IMR-90 (cell line): ENCODE results near the gene FBXO5. TPM values are rescaled to one million over a fixed set of nuclear protein-coding genes. Genes with fewer than 3 reads are reported as not detected.
A peak's percentile ranks its signal among the peaks of the same experiment; 100 is the strongest.

Experiments
- ATAC-seq: fragments of 200-7000 bp; cut with Tn5 transposase; 2 replicates; pipeline ENCODE4 v1.9.1; 2020; ENCODE audit warnings: low read depth, mild to moderate bottlenecking, moderate library complexity
- Bru-seq: library from RNA; stranded (reverse); fragments of 400-500 nt; gene quantifications from one replicate; lab custom pipeline; 2021; lab: Mats Ljungman, UMichigan
- BruChase-seq, 2 experiments: library from RNA; stranded (reverse); fragments of 400-500 nt; gene quantifications; one replicate each; lab custom pipeline; 2021; lab: Mats Ljungman, UMichigan
- BruUV-seq: library from RNA; stranded (reverse); fragments of 400-500 nt; replicated peaks from 2 replicates; lab custom pipeline; 2021; lab: Mats Ljungman, UMichigan
- CTCF ChIA-PET: fragments of 300-600 bp; formaldehyde crosslinking; extraction: SDS; loops from one replicate; lab custom pipeline; 2021; ENCODE audit warnings: antibody characterized with exemption; lab: Yijun Ruan, JAX
- POLR2A ChIA-PET: fragments of 300-600 bp; sonication (Branson Sonifier 250); formaldehyde crosslinking; loops from one replicate; lab custom pipeline; 2022; ENCODE audit warnings: antibody characterized with exemption; ENCODE audit not compliant: unreplicated experiment; lab: Charles Lee
- DNase-seq: peaks from one replicate; pipeline ENCODE4 v3.0.0; 2013
- H2AFZ ChIP-seq: replicated peaks from 2 replicates; pipeline ENCODE3; 2013; ENCODE audit warnings: low read length, mild to moderate bottlenecking; ENCODE audit not compliant: poor library complexity
- H2AK5ac ChIP-seq: 2 replicates; pipeline ENCODE4 v1.6.1; 2013; ENCODE audit warnings: low read depth, low read length, inconsistent platforms
- H2AK9ac ChIP-seq: replicated peaks from 2 replicates; pipeline ENCODE3; 2013; ENCODE audit warnings: mild to moderate bottlenecking, low read depth, low read length, moderate library complexity; ENCODE audit not compliant: poor library complexity
- H2BK120ac ChIP-seq: 2 replicates; pipeline ENCODE4 v1.6.1; 2013; ENCODE audit warnings: low read depth, low read length, inconsistent platforms
- H2BK15ac ChIP-seq: 3 replicates; pipeline ENCODE4 v1.6.1; 2013; ENCODE audit warnings: low read depth, low read length, inconsistent platforms
- H2BK20ac ChIP-seq: 2 replicates; pipeline ENCODE4 v1.6.1; 2013; ENCODE audit warnings: low read depth, mild to moderate bottlenecking, inconsistent platforms, low read length, moderate library complexity
- H2BK5ac ChIP-seq: 2 replicates; pipeline ENCODE4 v1.6.1; 2013; ENCODE audit warnings: mild to moderate bottlenecking, low read depth, low read length, inconsistent platforms; ENCODE audit not compliant: poor library complexity, severe bottlenecking
- H3K14ac ChIP-seq: replicated peaks from 2 replicates; pipeline ENCODE4 v1.6.1; 2013; ENCODE audit warnings: low read depth, low read length, inconsistent platforms
- H3K18ac ChIP-seq: 2 replicates; pipeline ENCODE4 v1.6.1; 2013; ENCODE audit warnings: low read depth, low read length, control low read depth
- H3K23ac ChIP-seq: 2 replicates; pipeline ENCODE4 v1.6.1; 2013; ENCODE audit warnings: low read depth, low read length, inconsistent platforms
- H3K27ac ChIP-seq: 2 replicates; pipeline ENCODE4 v1.5.1; 2013; ENCODE audit warnings: mild to moderate bottlenecking, control low read depth, low read length; ENCODE audit not compliant: insufficient read depth
- H3K27me3 ChIP-seq: 2 replicates; pipeline ENCODE4 v1.6.1; 2013; ENCODE audit warnings: low read length; ENCODE audit not compliant: control insufficient read depth, insufficient read depth
- H3K36me3 ChIP-seq: 2 replicates; pipeline ENCODE4 v1.6.1; 2013; ENCODE audit warnings: low read length, mixed read lengths; ENCODE audit not compliant: control insufficient read depth, insufficient read depth
- H3K4ac ChIP-seq: 2 replicates; pipeline ENCODE4 v1.6.1; 2013; ENCODE audit warnings: low read depth, low read length, inconsistent platforms
- H3K4me1 ChIP-seq: 2 replicates; pipeline ENCODE4 v1.6.1; 2013; ENCODE audit warnings: low read length, mixed read lengths; ENCODE audit not compliant: control insufficient read depth, insufficient read depth
- H3K4me2 ChIP-seq: 2 replicates; pipeline ENCODE4 v1.6.1; 2013; ENCODE audit warnings: low read depth, mild to moderate bottlenecking, control low read depth, low read length, moderate library complexity
- H3K4me3 ChIP-seq: 2 replicates; pipeline ENCODE4 v1.5.1; 2013; ENCODE audit warnings: low read depth, mild to moderate bottlenecking, control low read depth, low read length, moderate library complexity; ENCODE audit not compliant: insufficient read depth
- H3K56ac ChIP-seq: 2 replicates; pipeline ENCODE4 v1.6.1; 2013; ENCODE audit warnings: low read length, inconsistent platforms; ENCODE audit not compliant: insufficient read depth; ENCODE audit errors: extremely low read depth
- H3K79me1 ChIP-seq, 2 experiments: 2 replicates each; pipeline ENCODE4 v1.6.1; 2013; ENCODE audit warnings: low read length in 2 of 2, inconsistent platforms in 1 of 2, low read depth in 1 of 2
- H3K9ac ChIP-seq: 2 replicates; pipeline ENCODE4 v1.6.1; 2013; ENCODE audit warnings: low read depth, low read length, control low read depth
- H3K9me1 ChIP-seq: 2 replicates; pipeline ENCODE4 v1.6.1; 2013; ENCODE audit warnings: low read length, inconsistent platforms; ENCODE audit not compliant: insufficient read depth
- H3K9me3 ChIP-seq: 2 replicates; pipeline ENCODE4 v1.6.1; 2013; ENCODE audit warnings: low read length; ENCODE audit not compliant: control insufficient read depth, insufficient read depth
- H4K20me1 ChIP-seq: 2 replicates; pipeline ENCODE4 v1.6.1; 2013; ENCODE audit warnings: low read length, inconsistent platforms; ENCODE audit not compliant: insufficient read depth
- H4K5ac ChIP-seq: 2 replicates; pipeline ENCODE4 v1.6.1; 2013; ENCODE audit warnings: mild to moderate bottlenecking, low read depth, low read length, control low read depth
- H4K8ac ChIP-seq, 2 experiments: 2 replicates each; pipeline ENCODE4 v1.6.1; 2013; ENCODE audit warnings: low read depth in 2 of 2, low read length in 2 of 2, control low read depth in 1 of 2, inconsistent platforms in 1 of 2
- H4K91ac ChIP-seq: 2 replicates; pipeline ENCODE4 v1.6.1; 2013; ENCODE audit warnings: low read depth, low read length, inconsistent platforms; ENCODE audit not compliant: insufficient read depth
- BHLHE40 ChIP-seq: fragments of 150-350 bp; IDR thresholded peaks from 2 replicates; pipeline ENCODE4 v1.6.1; 2016; ENCODE audit warnings: mild to moderate bottlenecking, low read depth, low read length
- CHD1 ChIP-seq: IDR thresholded peaks from 2 replicates; pipeline ENCODE4 v1.6.1; 2012; ENCODE audit warnings: low read depth, low read length, improper control_type of control experiment
- FOS ChIP-seq: fragments of 150-350 bp; IDR thresholded peaks from 2 replicates; pipeline ENCODE4 v1.6.1; 2016; ENCODE audit warnings: low read depth, low read length
- MAZ ChIP-seq: IDR thresholded peaks from 2 replicates; pipeline ENCODE4 v1.6.1; 2012; ENCODE audit warnings: low read depth, mild to moderate bottlenecking, low read length, improper control_type of control experiment, moderate library complexity, borderline replicate concordance
- MXI1 ChIP-seq: IDR thresholded peaks from 2 replicates; pipeline ENCODE4 v1.6.1; 2012; ENCODE audit warnings: low read depth, mild to moderate bottlenecking, low read length, moderate library complexity, borderline replicate concordance
- NFE2L2 ChIP-seq: fragments of 150-350 bp; IDR thresholded peaks from 2 replicates; pipeline ENCODE4 v1.6.1; 2016; ENCODE audit warnings: low read depth, mild to moderate bottlenecking, low read length
- POLR2A ChIP-seq: IDR thresholded peaks from 2 replicates; pipeline ENCODE4 v1.6.1; 2012; ENCODE audit warnings: mild to moderate bottlenecking, low read depth, low read length
- USF2 ChIP-seq: fragments of 150-350 bp; IDR thresholded peaks from 2 replicates; pipeline ENCODE4 v1.6.1; 2017; ENCODE audit warnings: mild to moderate bottlenecking, antibody characterized with exemption, low read length, low read depth
- WGBS, 2 experiments: methylation state at CpG; one replicate each; pipeline versions ENCODE4 v1.1.5 to v1.1.7; 2013; ENCODE audit warnings: missing lambda C conversion rate in 2 of 2; ENCODE audit not compliant: insufficient read length in 1 of 2; ENCODE audit errors: extremely low coverage in 2 of 2; 5-methylcytosine and 5-hydroxymethylcytosine counted together
- dilution Hi-C: fragments of 300-500 bp; cut with HindIII; formaldehyde crosslinking; loops from one replicate; pipeline ENCODE4 v1.14.3; 2018; ENCODE audit warnings: low sequenced_read_pairs; ENCODE audit not compliant: unreplicated experiment
- in situ Hi-C: fragments of 300-500 bp; cut with MboI; formaldehyde crosslinking; loops from 3 replicates; pipeline ENCODE4 v1.14.3; 2019; ENCODE audit warnings: low sequenced_read_pairs, inconsistent platforms, mixed read lengths
- intact Hi-C: fragments of 100-400 bp; cut with micrococcal nuclease; formaldehyde crosslinking; loops from 2 replicates; pipeline ENCODE4 v1.10.0; 2022
- long read RNA-seq: library from polyadenylated mRNA; unstranded; transcript quantifications from one replicate; pipeline ENCODE4 v2.0.0, GENCODE V29; 2021; ENCODE audit not compliant: unreplicated experiment
- polyA plus RNA-seq, 3 experiments: library from polyadenylated mRNA; depleted of rRNA; stranded (reverse); fragments of >200 nt; gene quantifications; 2 replicates each; pipeline ENCODE4 v1.2.3, GENCODE V29; 2012; ENCODE audit warnings: low replicate concordance in 1 of 3
- total RNA-seq: library from RNA; depleted of rRNA; stranded (reverse); fragments of >200 nt; gene quantifications from 2 replicates; pipeline ENCODE4 v1.2.3, GENCODE V29; 2012; rRNA removed

The FBXO5 gene, protein sequence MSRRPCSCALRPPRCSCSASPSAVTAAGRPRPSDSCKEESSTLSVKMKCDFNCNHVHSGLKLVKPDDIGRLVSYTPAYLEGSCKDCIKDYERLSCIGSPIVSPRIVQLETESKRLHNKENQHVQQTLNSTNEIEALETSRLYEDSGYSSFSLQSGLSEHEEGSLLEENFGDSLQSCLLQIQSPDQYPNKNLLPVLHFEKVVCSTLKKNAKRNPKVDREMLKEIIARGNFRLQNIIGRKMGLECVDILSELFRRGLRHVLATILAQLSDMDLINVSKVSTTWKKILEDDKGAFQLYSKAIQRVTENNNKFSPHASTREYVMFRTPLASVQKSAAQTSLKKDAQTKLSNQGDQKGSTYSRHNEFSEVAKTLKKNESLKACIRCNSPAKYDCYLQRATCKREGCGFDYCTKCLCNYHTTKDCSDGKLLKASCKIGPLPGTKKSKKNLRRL
- total RNA-seq (16.7 and 25.3 TPM in 2 replicates), polyA plus RNA-seq (2012; rRNA removed) (9.8 and 11.8 TPM in 2 replicates), Bru-seq, nascent RNA (percentile 75 among the genes with signal in this experiment), BruChase-seq, experiment 1, labeled RNA remaining after a 6-hour chase (percentile 46 among the genes with signal in this experiment), BruChase-seq, experiment 2, labeled RNA remaining after a 2-hour chase (percentile 52 among the genes with signal in this experiment)
- polyA plus RNA-seq (2012; cell fraction: cytosol; rRNA removed), result 1.2 and 2.5 TPM in 2 replicates
- 0.85 and 4.8 TPM in 2 replicates for polyA plus RNA-seq (2012; cell fraction: nucleus; rRNA removed; ENCODE audit: low replicate concordance)
- long read RNA-seq, transcript FBXO5-202 (5 exons, 2,221 nt), result major isoform, 5 of 10 reads
- long read RNA-seq, partial matches to known transcripts, result 1 of 10 reads
- long read RNA-seq, other reads (novel, unspliced or antisense), result 0 of 10 reads

DNA sequence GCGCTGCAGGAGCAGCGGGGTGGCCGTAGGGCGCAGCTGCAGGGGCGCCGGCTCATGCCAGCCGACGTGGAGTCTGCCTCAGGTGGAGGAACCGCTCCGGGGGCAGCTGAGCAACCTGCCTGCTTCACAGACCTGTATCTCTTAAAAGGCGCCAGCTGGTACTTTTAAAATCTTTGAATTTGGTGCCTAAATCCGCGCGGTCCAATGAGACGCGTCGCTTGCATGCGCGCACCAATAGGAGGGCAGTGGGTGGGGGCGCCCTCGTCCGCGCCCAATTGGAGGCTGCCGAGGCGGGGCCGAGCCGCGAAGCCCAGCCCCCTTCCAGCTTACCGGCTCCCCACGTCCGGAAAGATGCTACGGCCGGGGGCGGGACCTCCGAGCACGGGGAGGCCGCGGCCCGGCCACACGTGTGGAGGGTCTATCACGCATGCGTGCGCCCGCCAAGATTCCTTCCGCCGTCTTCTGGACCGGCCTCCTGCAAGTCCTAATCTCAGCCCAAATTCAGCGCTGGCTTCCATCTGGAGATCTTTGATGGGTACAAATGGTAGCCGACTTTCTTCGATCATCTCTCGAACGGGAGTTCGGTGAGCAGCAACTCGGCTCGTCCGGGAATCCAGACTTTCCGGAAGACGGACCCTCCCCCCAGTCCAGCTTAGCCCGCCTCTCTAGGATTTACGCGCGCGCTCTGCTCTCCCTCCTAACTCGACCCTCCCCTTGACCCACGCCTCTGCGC, at the start of gene FBXO5:
TSS of gene FBXO5 (minus strand) at position 138 of the 733 bp plus-strand sequence. CDS start at position 56, 82 bp downstream.
- H2AK5ac ChIP-seq, result peak within 1 kb of the TSS; percentile 93
- 0% methylated on average over 4 of the region's 66 CpGs; no CpG with 5 or more reads in 1 of the 2 experiments for WGBS, 2 experiments
- H3K9ac ChIP-seq, result peak within 1 kb of the TSS; percentile 94
- no peaks in the 10 kb centered on the region for H3K27me3 ChIP-seq
- H3K4me3 ChIP-seq, result peak within 1 kb of the TSS; percentile 73
- H2BK15ac ChIP-seq, result peak within 1 kb of the TSS; percentile 100; the same call in 2 of the 3 replicates
- H3K23ac ChIP-seq, result peak within 1 kb of the TSS; percentile 100
- BruUV-seq, result no TSS peak
- peak within 1 kb of the TSS; percentile 90 for H3K18ac ChIP-seq
- no peaks in the 10 kb centered on the region for H3K36me3 ChIP-seq
- dilution Hi-C loops (no loop called here), intact Hi-C loops (loop anchor here (5.0 kb wide), 1 partner anchor 601 kb away; no protein-coding TSS in a partner anchor), in situ Hi-C loops (no loop called here)
- peak within 1 kb of the TSS; percentile 97 for H2BK20ac ChIP-seq
- DNase-seq (peak; percentile 97), ATAC-seq (peak; percentile 94)
- H3K4ac ChIP-seq, result peak within 1 kb of the TSS; percentile 100
- peaks cover 13% of the 10 kb centered on the region; the same call in 1 of the 2 replicates for H4K20me1 ChIP-seq
- H2AFZ ChIP-seq, result peak within 1 kb of the TSS; percentile 99
- H2BK120ac ChIP-seq, result peak within 1 kb of the TSS; percentile 100
- H3K4me1 ChIP-seq, result peaks cover 5% of the 10 kb centered on the region
- H3K9me1 ChIP-seq, result no peaks in the 10 kb centered on the region
- peak within 1 kb of the TSS; percentile 92 for H2BK5ac ChIP-seq
- H2AK9ac ChIP-seq, result peak within 1 kb of the TSS; percentile 96
- POLR2A ChIA-PET, result no interaction called here
- H3K79me1 ChIP-seq, result peaks cover 4 to 18% of the 10 kb centered on the region in 2 experiments; a peak in 2 of 4 replicates
- H3K4me2 ChIP-seq, result peak within 1 kb of the TSS; percentile 70
- peak within 1 kb of the TSS; percentile 96 for H3K27ac ChIP-seq
- peak within 1 kb of the TSS; percentile 90 for H4K5ac ChIP-seq
- peak within 1 kb of the TSS; percentile 100 for H3K14ac ChIP-seq
- no peaks in the 10 kb centered on the region for H3K9me3 ChIP-seq
- H4K8ac ChIP-seq, result peak within 1 kb of the TSS; percentile 98 to 100
- no peak for TF ChIP-seq NFE2L2
- TF ChIP-seq MXI1, result peak; percentile 92
- peak; percentile 68 for TF ChIP-seq BHLHE40
- TF ChIP-seq CHD1, result no peak
- peak; percentile 96 for TF ChIP-seq MAZ
- peak; percentile 49; the same call in 1 of the 2 replicates for TF ChIP-seq USF2
- TF ChIP-seq POLR2A, result peak; percentile 72
- peak; percentile 91; the same call in 1 of the 2 replicates for TF ChIP-seq FOS
- peak within 1 kb of the TSS; percentile 99 for H4K91ac ChIP-seq
- H3K56ac ChIP-seq, result peak within 1 kb of the TSS; percentile 100
- CTCF ChIA-PET, result no interaction called here
